ENCODE measurements around the gene MDM4. TPM values are rescaled to one million over a fixed set of nuclear protein-coding genes. Genes with fewer than 3 reads are reported as not detected.

Gene MDM4
- total RNA-seq, 1 experiment from 2014 or later, result 6.9 TPM

- no peak for DNase-seq (ENCODE audit: low read depth)
Observed at GRCh38 chr1:204491655-204492054, 24.6 kb upstream of the MDM4 start.

- peak; percentile 67 for DNase-seq (ENCODE audit: low read depth)
Observed at GRCh38 chr1:204493145-204493983, 22.8 kb upstream of the MDM4 start.

- DNase-seq (ENCODE audit: low read depth), result peak; percentile 77
Observed at GRCh38 chr1:204493984-204494280, 22.3 kb upstream of the MDM4 start.

- peak; percentile 85 for DNase-seq (ENCODE audit: low read depth)
Observed at GRCh38 chr1:204494281-204495077, 21.7 kb upstream of the MDM4 start, which contains the start of gene PIK3C2B. PIK3C2B (minus strand) TSS chr1:204494805; CDS start chr1:204469802, 25,003 bp downstream.

- DNase-seq (ENCODE audit: low read depth), result no peak
Observed at GRCh38 chr1:204495078-204495753, 21.0 kb upstream of the MDM4 start.

- DNase-seq (ENCODE audit: low read depth), result no peak
Observed at GRCh38 chr1:204495777-204496176, 20.4 kb upstream of the MDM4 start.

GRCh38 chr1:204498981-204499380, 17.2 kb upstream of the MDM4 start:
- DNase-seq (ENCODE audit: low read depth), result no peak

- DNase-seq (ENCODE audit: low read depth), result no peak
Observed at GRCh38 chr1:204499511-204500468, 16.4 kb upstream of the MDM4 start.

- no peak for DNase-seq (ENCODE audit: low read depth)
Observed at GRCh38 chr1:204502241-204502640, 14.0 kb upstream of the MDM4 start.

GRCh38 chr1:204503122-204503912, 12.9 kb upstream of the MDM4 start:
- DNase-seq (ENCODE audit: low read depth), result peak; percentile 72

GRCh38 chr1:204503913-204504519, 12.2 kb upstream of the MDM4 start:
- no peak for DNase-seq (ENCODE audit: low read depth)

- DNase-seq (ENCODE audit: low read depth), result no peak
Observed at GRCh38 chr1:204505674-204506200, 10.5 kb upstream of the MDM4 start.

GRCh38 chr1:204506201-204506968, 9.8 kb upstream of the MDM4 start:
- DNase-seq (ENCODE audit: low read depth), result peak; percentile 93

- peak; percentile 87 for DNase-seq (ENCODE audit: low read depth)
Observed at GRCh38 chr1:204506969-204507316, 9.3 kb upstream of the MDM4 start.

GRCh38 chr1:204507317-204508105, 8.7 kb upstream of the MDM4 start:
- DNase-seq (ENCODE audit: low read depth), result peak; percentile 75

- DNase-seq (ENCODE audit: low read depth), result no peak
Observed at GRCh38 chr1:204509186-204509635, 7.0 kb upstream of the MDM4 start.

GRCh38 chr1:204511366-204511765, 4.8 kb upstream of the MDM4 start:
- DNase-seq (ENCODE audit: low read depth), result no peak

GRCh38 chr1:204513117-204513716, 3.0 kb upstream of the MDM4 start:
- DNase-seq (ENCODE audit: low read depth), result no peak
